Glutamatergic neuron (in vitro differentiated cells): Measurements from ENCODE around the gene ACVR1C. TPM values are rescaled to one million over a fixed set of nuclear protein-coding genes. Genes with fewer than 3 reads are reported as not detected.

ENCODE experiments used
- DNase-seq: peaks from one replicate; pipeline ENCODE4 v3.0.0; 2022
- H3K27ac Mint-ChIP-seq: one replicate; pipeline ENCODE4 v1.8.0; 2020; ENCODE audit warnings: mild to moderate bottlenecking, mixed read lengths, inconsistent platforms; ENCODE audit not compliant: unreplicated experiment
- H3K27me3 Mint-ChIP-seq: one replicate; pipeline ENCODE4 v1.8.0; 2020; ENCODE audit warnings: mild to moderate bottlenecking, moderate library complexity, mixed read lengths, inconsistent platforms; ENCODE audit not compliant: unreplicated experiment
- H3K36me3 Mint-ChIP-seq: one replicate; pipeline ENCODE4 v1.8.0; 2020; ENCODE audit warnings: mild to moderate bottlenecking, mixed read lengths, inconsistent platforms; ENCODE audit not compliant: unreplicated experiment
- H3K4me1 Mint-ChIP-seq: one replicate; pipeline ENCODE4 v1.8.0; 2020; ENCODE audit warnings: mild to moderate bottlenecking, low read depth, mixed read lengths, inconsistent platforms; ENCODE audit not compliant: unreplicated experiment
- H3K4me3 Mint-ChIP-seq: one replicate; pipeline ENCODE4 v1.8.0; 2020; ENCODE audit warnings: mild to moderate bottlenecking, mixed read lengths, inconsistent platforms; ENCODE audit not compliant: unreplicated experiment
- H3K9me3 Mint-ChIP-seq: one replicate; pipeline ENCODE4 v1.8.0; 2020; ENCODE audit warnings: mild to moderate bottlenecking, moderate library complexity, mixed read lengths, inconsistent platforms; ENCODE audit not compliant: unreplicated experiment
- CTCF ChIP-seq: fragments of 200-600 bp; sonication (generic); IDR thresholded peaks from one replicate; pipeline ENCODE4 v1.5.0; 2021; ENCODE audit not compliant: partially characterized antibody, unreplicated experiment
- total RNA-seq: library from RNA; stranded (reverse); fragmentation: NEBNext Ultra II Directional; extraction: Animal tissue kit (Norgen Biotek cat#: 25700); gene quantifications from one replicate; pipeline ENCODE4 v1.2.1, GENCODE V29; 2021; ENCODE audit not compliant: unreplicated experiment

The ACVR1C gene
- total RNA-seq, 1 donor from 2014 or later: 0.59 TPM

GRCh38 chr2:157476953-157477709 is 151.5 kb downstream of the ACVR1C start:
- Mint-ChIP-seq H3K4me3 (no peak overlapping the region), H3K4me1 (no peaks in the 10 kb centered on the region), H3K27me3 (no peaks in the 10 kb centered on the region), H3K27ac (no peak overlapping the region), H3K9me3 (no peaks in the 10 kb centered on the region), H3K36me3 (no peaks in the 10 kb centered on the region)
- TF ChIP-seq CTCF: no peak
- DNase-seq: no peak

Other genes with a start within 250 kb of the ACVR1C start
- not detected for gene CYTIP, start 184.8 kb downstream of the ACVR1C start, total RNA-seq
- gene ACVR1, start 247.5 kb upstream of the ACVR1C start, total RNA-seq: 36.3 TPM